Mammary epithelial cell (primary cell): ENCODE measurements around the gene ALX1.

Source experiments
- CTCF ChIP-seq, 2 donors: IDR thresholded peaks in 1 of 2; conservative IDR thresholded peaks in 1 of 2; 2 replicates each; pipeline ENCODE4 v1.5.1; 2011 to 2012; ENCODE audit warnings: inconsistent platforms in 2 of 2, low read length in 2 of 2, mild to moderate bottlenecking in 2 of 2, control low read depth in 1 of 2, low read depth in 1 of 2; ENCODE audit not compliant: insufficient read depth in 1 of 2; ENCODE audit errors: extremely low read depth in 1 of 2
- EZH2 ChIP-seq: IDR thresholded peaks from 2 replicates; pipeline ENCODE4 v1.6.1; 2012; ENCODE audit warnings: low read length, inconsistent platforms, borderline replicate concordance

- TF ChIP-seq CTCF (conservative IDR thresholded peaks at IDR 0.05 in 1 of 2, IDR thresholded peaks at IDR 0.05 in 1 of 2; ENCODE audit: extremely low read depth in 1 of 2, insufficient read depth in 1 of 2, low read depth in 1 of 2, low read length in 2 of 2): no peak
- TF ChIP-seq EZH2: no peak
These were observed 70.3 kb downstream of the ALX1 start for GRCh38 chr12:85350356-85350755.
